Progenitor cell of endocrine pancreas (in vitro differentiated cells): Measurements from ENCODE around the gene GTSE1. TPM values are rescaled to one million over a fixed set of nuclear protein-coding genes. Genes with fewer than 3 reads are reported as not detected.

ENCODE experiments used
- DNase-seq: peaks from one replicate; pipeline ENCODE4 v3.0.0; 2021; ENCODE audit warnings: low spot score; ENCODE audit not compliant: unreplicated experiment
- H3K27ac Mint-ChIP-seq: 2 replicates; pipeline ENCODE4 v1.8.0; 2021; ENCODE audit warnings: mild to moderate bottlenecking, moderate library complexity, mixed read lengths
- H3K27me3 Mint-ChIP-seq: 2 replicates; pipeline ENCODE4 v1.8.0; 2021; ENCODE audit warnings: mixed read lengths
- H3K36me3 Mint-ChIP-seq: 2 replicates; pipeline ENCODE4 v1.8.0; 2022; ENCODE audit warnings: mixed read lengths; ENCODE audit not compliant: insufficient read depth
- H3K4me1 Mint-ChIP-seq: 2 replicates; pipeline ENCODE4 v1.8.0; 2021; ENCODE audit warnings: low read depth, mixed read lengths
- H3K4me3 Mint-ChIP-seq: 2 replicates; pipeline ENCODE4 v1.8.0; 2021; ENCODE audit warnings: low read depth, mild to moderate bottlenecking, moderate library complexity, mixed read lengths
- H3K9me3 Mint-ChIP-seq: 2 replicates; pipeline ENCODE4 v1.8.0; 2021; ENCODE audit warnings: low read depth, mixed read lengths
- total RNA-seq: library from RNA; stranded (reverse); gene quantifications from 2 replicates; pipeline ENCODE4 v1.2.1, GENCODE V29; 2021
- TF ChIP-seq, protein P1 (sequence below): fragments of 200-600 bp; sonication (generic); IDR thresholded peaks from one replicate; pipeline ENCODE4 v1.5.0; 2021; ENCODE audit warnings: antibody characterized with exemption, mild to moderate bottlenecking; ENCODE audit not compliant: unreplicated experiment

GTSE1 gene
- total RNA-seq, 1 donor from 2014 or later, result 25.1 TPM

DNA sequence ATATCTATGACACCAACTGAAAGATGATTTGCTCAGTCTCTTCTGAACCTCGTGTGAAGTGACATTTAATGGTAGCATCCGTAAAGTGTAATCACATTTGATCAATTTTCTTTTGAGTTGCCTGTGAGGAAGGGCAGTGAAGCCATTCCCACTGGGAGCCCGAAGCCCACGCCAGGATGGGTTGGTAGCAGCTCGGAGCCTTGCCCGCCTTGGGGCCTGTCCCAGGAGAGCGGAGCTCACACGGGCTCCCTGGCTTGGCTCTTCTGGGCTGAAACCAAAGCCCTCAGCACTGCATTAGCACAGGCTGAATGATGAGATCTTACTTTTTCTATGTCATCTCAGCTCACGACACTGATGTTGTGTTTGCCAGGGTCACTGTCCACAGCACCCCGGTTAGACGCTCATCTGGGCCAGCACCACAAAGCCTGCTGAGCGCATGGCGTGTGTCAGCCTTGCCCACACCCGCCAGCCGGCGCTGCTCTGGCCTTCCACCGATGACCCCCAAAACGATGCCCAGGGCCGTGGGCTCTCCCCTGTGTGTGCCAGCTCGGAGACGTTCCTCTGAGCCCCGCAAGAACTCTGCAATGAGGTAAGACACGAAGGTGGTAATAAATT lies 29.5 kb downstream of the GTSE1 start:
- H3K27me3 Mint-ChIP-seq, result no peaks in the 10 kb centered on the region
- no peaks in the 10 kb centered on the region for H3K4me1 Mint-ChIP-seq
- no peak overlapping the region for H3K27ac Mint-ChIP-seq
- no peak overlapping the region for H3K4me3 Mint-ChIP-seq
- TF ChIP-seq, protein P1, sequence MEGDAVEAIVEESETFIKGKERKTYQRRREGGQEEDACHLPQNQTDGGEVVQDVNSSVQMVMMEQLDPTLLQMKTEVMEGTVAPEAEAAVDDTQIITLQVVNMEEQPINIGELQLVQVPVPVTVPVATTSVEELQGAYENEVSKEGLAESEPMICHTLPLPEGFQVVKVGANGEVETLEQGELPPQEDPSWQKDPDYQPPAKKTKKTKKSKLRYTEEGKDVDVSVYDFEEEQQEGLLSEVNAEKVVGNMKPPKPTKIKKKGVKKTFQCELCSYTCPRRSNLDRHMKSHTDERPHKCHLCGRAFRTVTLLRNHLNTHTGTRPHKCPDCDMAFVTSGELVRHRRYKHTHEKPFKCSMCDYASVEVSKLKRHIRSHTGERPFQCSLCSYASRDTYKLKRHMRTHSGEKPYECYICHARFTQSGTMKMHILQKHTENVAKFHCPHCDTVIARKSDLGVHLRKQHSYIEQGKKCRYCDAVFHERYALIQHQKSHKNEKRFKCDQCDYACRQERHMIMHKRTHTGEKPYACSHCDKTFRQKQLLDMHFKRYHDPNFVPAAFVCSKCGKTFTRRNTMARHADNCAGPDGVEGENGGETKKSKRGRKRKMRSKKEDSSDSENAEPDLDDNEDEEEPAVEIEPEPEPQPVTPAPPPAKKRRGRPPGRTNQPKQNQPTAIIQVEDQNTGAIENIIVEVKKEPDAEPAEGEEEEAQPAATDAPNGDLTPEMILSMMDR, result no peak
- DNase-seq, result no peak
- H3K9me3 Mint-ChIP-seq, result no peaks in the 10 kb centered on the region
- H3K36me3 Mint-ChIP-seq, result peaks cover 7% of the 10 kb centered on the region

DNA sequence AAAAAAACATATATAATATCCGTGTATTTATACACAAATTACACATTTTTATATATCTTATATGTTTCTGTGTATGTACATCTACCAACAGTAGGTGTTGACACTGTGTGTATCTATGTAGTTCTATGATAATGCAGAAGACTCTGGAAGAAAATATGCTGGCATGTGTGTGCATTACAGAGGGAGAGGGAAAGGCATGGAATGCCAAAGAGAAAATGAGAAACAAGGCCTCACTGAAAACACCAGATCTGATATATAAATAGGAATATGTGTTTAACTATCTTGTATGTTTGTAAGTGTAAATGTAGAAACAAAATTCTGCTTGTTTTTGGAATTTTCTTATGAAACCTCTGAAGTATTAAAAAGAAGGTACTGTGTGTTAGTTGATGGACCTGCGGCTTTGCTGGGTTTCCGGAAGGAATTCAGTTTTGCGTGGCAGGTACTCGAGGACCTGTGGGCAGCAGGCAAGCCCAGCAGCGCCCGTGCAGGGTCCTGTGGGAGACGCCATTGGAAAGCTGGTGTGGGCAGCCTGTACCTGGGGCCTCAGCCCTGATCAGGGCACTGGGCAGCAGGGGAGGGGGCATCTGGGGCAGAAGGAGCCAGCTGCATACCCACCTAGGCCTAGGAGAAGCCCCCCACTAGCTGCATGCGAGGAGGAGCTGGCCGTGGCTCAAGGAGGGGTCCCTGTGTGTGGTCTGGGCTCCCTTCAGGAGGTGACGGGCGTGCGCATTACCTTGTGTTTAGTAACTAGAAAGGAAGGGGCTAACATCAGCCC lies 31.2 kb downstream of the GTSE1 start:
- DNase-seq, result no peak
- no peaks in the 10 kb centered on the region for H3K9me3 Mint-ChIP-seq
- H3K27ac Mint-ChIP-seq, result no peak overlapping the region
- no peaks in the 10 kb centered on the region for H3K4me1 Mint-ChIP-seq
- H3K27me3 Mint-ChIP-seq, result no peaks in the 10 kb centered on the region
- no peak overlapping the region for H3K4me3 Mint-ChIP-seq
- H3K36me3 Mint-ChIP-seq, result peaks cover 9% of the 10 kb centered on the region
- TF ChIP-seq, protein P1, result no peak

- Mint-ChIP-seq H3K36me3 (peaks cover 6% of the 10 kb centered on the region), H3K27ac (no peak overlapping the region), H3K4me1 (no peaks in the 10 kb centered on the region), H3K9me3 (no peaks in the 10 kb centered on the region), H3K4me3 (no peak overlapping the region), H3K27me3 (no peaks in the 10 kb centered on the region)
- TF ChIP-seq, protein P1, result no peak
- no peak for DNase-seq
Observed at GRCh38 chr22:46328797-46329196, 32.1 kb downstream of the GTSE1 start.

- Mint-ChIP-seq H3K27me3 (no peaks in the 10 kb centered on the region), H3K4me3 (no peak overlapping the region), H3K27ac (no peak overlapping the region), H3K4me1 (no peaks in the 10 kb centered on the region), H3K9me3 (no peaks in the 10 kb centered on the region), H3K36me3 (peaks cover 6% of the 10 kb centered on the region)
- TF ChIP-seq, protein P1, result no peak
- no peak for DNase-seq
Observed at GRCh38 chr22:46329616-46330015, 32.9 kb downstream of the GTSE1 start.

DNA sequence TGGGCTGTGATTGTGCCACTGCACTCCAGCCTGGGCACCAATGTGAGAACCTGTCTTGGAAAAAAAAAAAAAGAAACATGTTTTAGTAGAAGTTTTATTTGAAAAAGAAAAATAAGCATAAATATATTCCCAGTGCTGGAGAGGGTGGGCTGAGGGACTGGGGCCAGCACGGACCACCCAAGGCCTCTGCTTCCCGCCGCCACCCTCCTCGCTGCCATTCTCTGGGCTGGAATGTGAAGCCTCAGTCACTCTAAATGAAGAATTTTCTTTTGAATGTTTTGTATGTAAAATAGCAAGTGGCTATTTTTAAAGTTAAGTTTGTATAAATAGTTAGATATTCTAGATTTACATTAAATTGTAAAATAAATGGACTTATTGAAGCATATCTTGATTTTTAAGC lies 33.8 kb downstream of the GTSE1 start:
- H3K4me3 Mint-ChIP-seq, result no peak overlapping the region
- no peak for DNase-seq
- TF ChIP-seq, protein P1, result no peak
- no peak overlapping the region for H3K27ac Mint-ChIP-seq
- H3K4me1 Mint-ChIP-seq, result peaks cover 3% of the 10 kb centered on the region
- no peaks in the 10 kb centered on the region for H3K9me3 Mint-ChIP-seq
- H3K27me3 Mint-ChIP-seq, result no peaks in the 10 kb centered on the region
- H3K36me3 Mint-ChIP-seq, result peaks cover 6% of the 10 kb centered on the region
